GM23338 (cell line): ENCODE measurements around the gene RGS7. TPM values are rescaled to one million over a fixed set of nuclear protein-coding genes. Genes with fewer than 3 reads are reported as not detected.

Experiments used
- ATAC-seq: fragments of 200-7000 bp; cut with Tn5 transposase; 3 replicates; pipeline ENCODE4 v1.9.1; 2020
- DNase-seq: peaks from one replicate; pipeline ENCODE4 v3.0.0-alpha.2; 2015; ENCODE audit warnings: low spot score
- H2AFZ ChIP-seq: fragments of 200-600 bp; sonication (generic); 2 replicates; pipeline ENCODE4 v1.8.0; 2016; ENCODE audit warnings: antibody characterized with exemption, mild to moderate bottlenecking, moderate library complexity
- H3F3A ChIP-seq: fragments of 200-600 bp; sonication (generic); replicated peaks from 2 replicates; pipeline ENCODE4 v1.8.0; 2017; ENCODE audit warnings: antibody characterized with exemption, mixed run types, low read depth
- H3K27ac ChIP-seq: fragments of 200-600 bp; sonication (generic); 2 replicates; pipeline ENCODE4 v1.6.1; 2016; ENCODE audit warnings: low read depth
- H3K27me3 ChIP-seq: fragments of 200-600 bp; sonication (generic); 2 replicates; pipeline ENCODE4 v1.8.0; 2016; ENCODE audit warnings: mild to moderate bottlenecking, mixed run types, moderate library complexity; ENCODE audit not compliant: insufficient read depth
- H3K36me3 ChIP-seq: fragments of 200-600 bp; sonication (generic); 2 replicates; pipeline ENCODE4 v1.8.0; 2016; ENCODE audit warnings: mild to moderate bottlenecking; ENCODE audit not compliant: insufficient read depth
- H3K4me1 ChIP-seq: fragments of 200-600 bp; sonication (generic); 2 replicates; pipeline ENCODE4 v1.8.0; 2016; ENCODE audit warnings: mild to moderate bottlenecking, moderate library complexity; ENCODE audit not compliant: insufficient read depth
- H3K4me2 ChIP-seq: fragments of 200-600 bp; sonication (generic); 2 replicates; pipeline ENCODE4 v1.7.1; 2017; ENCODE audit warnings: mixed run types
- H3K4me3 ChIP-seq: fragments of 200-600 bp; sonication (generic); 2 replicates; pipeline ENCODE4 v1.6.1; 2016; ENCODE audit warnings: mixed run types
- H3K79me2 ChIP-seq: fragments of 200-600 bp; sonication (generic); replicated peaks from 2 replicates; pipeline ENCODE4 v1.8.0; 2017; ENCODE audit warnings: mild to moderate bottlenecking; ENCODE audit not compliant: insufficient read depth
- H3K9me2 ChIP-seq: fragments of 200-600 bp; sonication (generic); 2 replicates; pipeline ENCODE4 v1.8.0; 2017; ENCODE audit not compliant: insufficient read depth
- H4K20me1 ChIP-seq: fragments of 200-600 bp; sonication (generic); replicated peaks from 2 replicates; pipeline ENCODE4 v1.8.0; 2017; ENCODE audit warnings: mild to moderate bottlenecking; ENCODE audit not compliant: insufficient read depth
- H3K27ac Mint-ChIP-seq: 2 replicates; pipeline ENCODE4 v1.8.0; 2020; ENCODE audit warnings: inconsistent platforms, mild to moderate bottlenecking, moderate library complexity, mixed read lengths
- H3K27me3 Mint-ChIP-seq: 3 replicates; pipeline ENCODE4 v1.8.0; 2022; ENCODE audit warnings: low read depth, mild to moderate bottlenecking, moderate library complexity, mixed read lengths, inconsistent platforms; ENCODE audit not compliant: insufficient read depth, poor library complexity
- H3K36me3 Mint-ChIP-seq: 3 replicates; pipeline ENCODE4 v1.8.0; 2021; ENCODE audit warnings: low read depth, mild to moderate bottlenecking, inconsistent platforms, moderate library complexity, mixed read lengths
- H3K4me1 Mint-ChIP-seq: 3 replicates; pipeline ENCODE4 v1.8.0; 2020; ENCODE audit warnings: mild to moderate bottlenecking, inconsistent platforms, mixed read lengths
- H3K4me3 Mint-ChIP-seq: 3 replicates; pipeline ENCODE4 v1.8.0; 2021; ENCODE audit warnings: moderate library complexity, mild to moderate bottlenecking, inconsistent platforms, mixed read lengths
- H3K9me3 Mint-ChIP-seq: 3 replicates; pipeline ENCODE4 v1.8.0; 2020; ENCODE audit warnings: moderate library complexity, mild to moderate bottlenecking, inconsistent platforms, mixed read lengths
- CREB1 ChIP-seq: fragments of 250-450 bp; sonication (Bioruptor Pico); IDR thresholded peaks from 2 replicates; pipeline ENCODE4 v1.5.0; 2020; ENCODE audit warnings: low read depth, mild to moderate bottlenecking, moderate library complexity
- EZH2 ChIP-seq: fragments of 200-600 bp; sonication (generic); IDR thresholded peaks from one replicate; pipeline ENCODE4 v1.8.0; 2017; ENCODE audit warnings: antibody characterized with exemption, mild to moderate bottlenecking, low read depth; ENCODE audit not compliant: unreplicated experiment
- EZH2phosphoT487 ChIP-seq: fragments of 200-600 bp; sonication (generic); IDR thresholded peaks from one replicate; pipeline ENCODE4 v1.8.1; 2018; ENCODE audit warnings: antibody characterized with exemption; ENCODE audit not compliant: unreplicated experiment
- JUNB ChIP-seq: IDR thresholded peaks from one replicate; pipeline ENCODE4 v1.6.1; 2016; ENCODE audit warnings: antibody characterized with exemption; ENCODE audit not compliant: unreplicated experiment
- NANOG ChIP-seq: IDR thresholded peaks from 2 replicates; pipeline ENCODE4 v1.6.1; 2016; ENCODE audit warnings: antibody characterized with exemption, borderline replicate concordance
- POLR2AphosphoS5 ChIP-seq: IDR thresholded peaks from 2 replicates; pipeline ENCODE4 v1.6.1; 2016; ENCODE audit warnings: antibody characterized with exemption, low read depth
- STAT1 ChIP-seq: IDR thresholded peaks from one replicate; pipeline ENCODE4 v1.6.1; 2016; ENCODE audit warnings: antibody characterized with exemption; ENCODE audit not compliant: unreplicated experiment
- ZNF114 ChIP-seq: fragments of 250-450 bp; sonication (Bioruptor Pico); IDR thresholded peaks from 2 replicates; pipeline ENCODE4 v1.5.0; 2020; ENCODE audit warnings: mild to moderate bottlenecking, moderate library complexity
- ZNF331 ChIP-seq: fragments of 250-450 bp; sonication (Bioruptor Pico); IDR thresholded peaks from 2 replicates; pipeline ENCODE4 v1.5.0; 2020; ENCODE audit warnings: low read depth, mild to moderate bottlenecking, moderate library complexity
- ZNF462 ChIP-seq: fragments of 250-450 bp; sonication (Bioruptor Pico); IDR thresholded peaks from 2 replicates; pipeline ENCODE4 v1.5.0; 2020; ENCODE audit warnings: mild to moderate bottlenecking, moderate library complexity
- polyA plus RNA-seq: library from polyadenylated mRNA; unstranded; fragments of >200 nt; fragmentation: Nextera tagmentation; extraction: Ambion mirVana; gene quantifications from 2 replicates; pipeline ENCODE4 v1.2.1, GENCODE V29; 2016
- total RNA-seq: library from RNA; depleted of rRNA; stranded (reverse); fragments of >200 nt; shearing (Covaris generic); gene quantifications from 2 replicates; pipeline ENCODE4 v1.2.3, GENCODE V29; 2014
- TF ChIP-seq, protein P1 (sequence below): IDR thresholded peaks from one replicate; pipeline ENCODE4 v1.6.1; 2018; ENCODE audit warnings: antibody characterized with exemption; ENCODE audit not compliant: unreplicated experiment
- TF ChIP-seq, protein P2 (sequence below), 2 experiments: fragments of 200-600 bp in 1 of 2; sonication (generic) in 1 of 2; conservative IDR thresholded peaks; 2 replicates each; pipeline versions ENCODE4 v1.5.1 to v1.6.1; 2016 to 2017; ENCODE audit warnings: antibody characterized with exemption in 2 of 2, low read depth in 2 of 2, mild to moderate bottlenecking in 2 of 2, moderate library complexity in 1 of 2
- TF ChIP-seq, protein P3 (sequence below): IDR thresholded peaks from 2 replicates; pipeline ENCODE4 v1.6.1; 2016; ENCODE audit warnings: antibody characterized with exemption

Gene RGS7
- total and polyA plus RNA-seq, 2 experiments from 2014 or later = 2.0 to 2.2 TPM

GRCh38 chr1:241125286-241125685 is 231.7 kb downstream of the RGS7 start:
- Histone ChIP-seq H3F3A (no peaks in the 10 kb centered on the region), H4K20me1 (no peaks in the 10 kb centered on the region), H3K9me2 (0 out of 2 replicates have a peak, but pooled peaks cover 8% of the 10 kb centered on the region), H3K36me3 (no peaks in the 10 kb centered on the region), H3K4me2 (no peak overlapping the region), H3K4me3 (no peak overlapping the region), H2AFZ (no peak overlapping the region), H3K27me3 (no peaks in the 10 kb centered on the region), H3K27ac (no peak overlapping the region), H3K4me1 (peaks cover 17% of the 10 kb centered on the region), H3K79me2 (no peaks in the 10 kb centered on the region)
- Mint-ChIP-seq H3K27ac (no peak overlapping the region), H3K4me1 (peaks cover 7% of the 10 kb centered on the region), H3K4me3 (no peak overlapping the region), H3K27me3 (no peaks in the 10 kb centered on the region), H3K9me3 (no peaks in the 10 kb centered on the region), H3K36me3 (no peaks in the 10 kb centered on the region)
- TF ChIP-seq EZH2 = no peak
- TF ChIP-seq ZNF462 (CRISPR knock-in tag) = no peak
- TF ChIP-seq JUNB = no peak
- TF ChIP-seq, protein P1, sequence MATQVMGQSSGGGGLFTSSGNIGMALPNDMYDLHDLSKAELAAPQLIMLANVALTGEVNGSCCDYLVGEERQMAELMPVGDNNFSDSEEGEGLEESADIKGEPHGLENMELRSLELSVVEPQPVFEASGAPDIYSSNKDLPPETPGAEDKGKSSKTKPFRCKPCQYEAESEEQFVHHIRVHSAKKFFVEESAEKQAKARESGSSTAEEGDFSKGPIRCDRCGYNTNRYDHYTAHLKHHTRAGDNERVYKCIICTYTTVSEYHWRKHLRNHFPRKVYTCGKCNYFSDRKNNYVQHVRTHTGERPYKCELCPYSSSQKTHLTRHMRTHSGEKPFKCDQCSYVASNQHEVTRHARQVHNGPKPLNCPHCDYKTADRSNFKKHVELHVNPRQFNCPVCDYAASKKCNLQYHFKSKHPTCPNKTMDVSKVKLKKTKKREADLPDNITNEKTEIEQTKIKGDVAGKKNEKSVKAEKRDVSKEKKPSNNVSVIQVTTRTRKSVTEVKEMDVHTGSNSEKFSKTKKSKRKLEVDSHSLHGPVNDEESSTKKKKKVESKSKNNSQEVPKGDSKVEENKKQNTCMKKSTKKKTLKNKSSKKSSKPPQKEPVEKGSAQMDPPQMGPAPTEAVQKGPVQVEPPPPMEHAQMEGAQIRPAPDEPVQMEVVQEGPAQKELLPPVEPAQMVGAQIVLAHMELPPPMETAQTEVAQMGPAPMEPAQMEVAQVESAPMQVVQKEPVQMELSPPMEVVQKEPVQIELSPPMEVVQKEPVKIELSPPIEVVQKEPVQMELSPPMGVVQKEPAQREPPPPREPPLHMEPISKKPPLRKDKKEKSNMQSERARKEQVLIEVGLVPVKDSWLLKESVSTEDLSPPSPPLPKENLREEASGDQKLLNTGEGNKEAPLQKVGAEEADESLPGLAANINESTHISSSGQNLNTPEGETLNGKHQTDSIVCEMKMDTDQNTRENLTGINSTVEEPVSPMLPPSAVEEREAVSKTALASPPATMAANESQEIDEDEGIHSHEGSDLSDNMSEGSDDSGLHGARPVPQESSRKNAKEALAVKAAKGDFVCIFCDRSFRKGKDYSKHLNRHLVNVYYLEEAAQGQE = no peak
- TF ChIP-seq, protein P2, sequence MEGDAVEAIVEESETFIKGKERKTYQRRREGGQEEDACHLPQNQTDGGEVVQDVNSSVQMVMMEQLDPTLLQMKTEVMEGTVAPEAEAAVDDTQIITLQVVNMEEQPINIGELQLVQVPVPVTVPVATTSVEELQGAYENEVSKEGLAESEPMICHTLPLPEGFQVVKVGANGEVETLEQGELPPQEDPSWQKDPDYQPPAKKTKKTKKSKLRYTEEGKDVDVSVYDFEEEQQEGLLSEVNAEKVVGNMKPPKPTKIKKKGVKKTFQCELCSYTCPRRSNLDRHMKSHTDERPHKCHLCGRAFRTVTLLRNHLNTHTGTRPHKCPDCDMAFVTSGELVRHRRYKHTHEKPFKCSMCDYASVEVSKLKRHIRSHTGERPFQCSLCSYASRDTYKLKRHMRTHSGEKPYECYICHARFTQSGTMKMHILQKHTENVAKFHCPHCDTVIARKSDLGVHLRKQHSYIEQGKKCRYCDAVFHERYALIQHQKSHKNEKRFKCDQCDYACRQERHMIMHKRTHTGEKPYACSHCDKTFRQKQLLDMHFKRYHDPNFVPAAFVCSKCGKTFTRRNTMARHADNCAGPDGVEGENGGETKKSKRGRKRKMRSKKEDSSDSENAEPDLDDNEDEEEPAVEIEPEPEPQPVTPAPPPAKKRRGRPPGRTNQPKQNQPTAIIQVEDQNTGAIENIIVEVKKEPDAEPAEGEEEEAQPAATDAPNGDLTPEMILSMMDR (conservative IDR thresholded peaks at IDR 0.05; ENCODE audit: low read depth in 2 of 2) = no peak
- no peak for TF ChIP-seq STAT1
- no peak for TF ChIP-seq NANOG
- TF ChIP-seq, protein P3, sequence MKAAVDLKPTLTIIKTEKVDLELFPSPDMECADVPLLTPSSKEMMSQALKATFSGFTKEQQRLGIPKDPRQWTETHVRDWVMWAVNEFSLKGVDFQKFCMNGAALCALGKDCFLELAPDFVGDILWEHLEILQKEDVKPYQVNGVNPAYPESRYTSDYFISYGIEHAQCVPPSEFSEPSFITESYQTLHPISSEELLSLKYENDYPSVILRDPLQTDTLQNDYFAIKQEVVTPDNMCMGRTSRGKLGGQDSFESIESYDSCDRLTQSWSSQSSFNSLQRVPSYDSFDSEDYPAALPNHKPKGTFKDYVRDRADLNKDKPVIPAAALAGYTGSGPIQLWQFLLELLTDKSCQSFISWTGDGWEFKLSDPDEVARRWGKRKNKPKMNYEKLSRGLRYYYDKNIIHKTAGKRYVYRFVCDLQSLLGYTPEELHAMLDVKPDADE = no peak
- TF ChIP-seq EZH2phosphoT487 = no peak
- no peak for TF ChIP-seq ZNF331 (CRISPR knock-in tag)
- TF ChIP-seq ZNF114 = no peak
- TF ChIP-seq CREB1 = no peak
- no peak for TF ChIP-seq POLR2AphosphoS5
- ATAC-seq (no peak), DNase-seq (no peak)
